ENCODE measurements around the gene KRTAP9-4.
"Not testable (repeated sequence)": the region's sequence is repeated elsewhere in the genome, so short reads cannot be mapped to it uniquely, and the experiment has no call there.

The KRTAP9-4 gene

GRCh38 chr17:41264599-41264998, 15.1 kb downstream of the KRTAP9-4 start:
- DNase-seq (ENCODE audit: low read depth, low spot score), result no peak

DNA sequence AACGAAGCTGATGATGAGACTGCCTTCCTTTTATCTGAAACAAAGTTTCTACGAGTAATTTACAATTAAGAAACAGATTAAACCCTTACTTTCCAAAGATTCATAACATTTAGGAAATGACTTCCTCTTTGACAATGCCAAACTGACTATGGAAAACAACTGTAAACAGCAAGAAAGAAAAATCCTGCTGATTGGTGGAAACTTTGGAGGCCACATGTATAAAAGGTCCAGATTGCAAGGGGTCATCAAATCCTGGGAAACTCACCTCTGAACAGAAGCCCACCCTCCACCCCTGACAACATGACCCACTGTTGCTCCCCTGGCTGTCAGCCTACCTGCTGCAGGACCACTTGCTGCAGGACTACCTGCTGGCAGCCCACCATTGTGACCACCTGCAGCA, 15.6 kb downstream of the KRTAP9-4 start, which contains the start of gene KRTAP9-6:
KRTAP9-6 (plus strand) TSS at position 301 of the 400 bp plus-strand sequence; CDS start at position 301, 0 bp downstream.
- no peak for DNase-seq (ENCODE audit: low read depth, low spot score)

GRCh38 chr17:41267711-41268110, 18.2 kb downstream of the KRTAP9-4 start:
- no peak for DNase-seq (ENCODE audit: low read depth, low spot score)

DNA sequence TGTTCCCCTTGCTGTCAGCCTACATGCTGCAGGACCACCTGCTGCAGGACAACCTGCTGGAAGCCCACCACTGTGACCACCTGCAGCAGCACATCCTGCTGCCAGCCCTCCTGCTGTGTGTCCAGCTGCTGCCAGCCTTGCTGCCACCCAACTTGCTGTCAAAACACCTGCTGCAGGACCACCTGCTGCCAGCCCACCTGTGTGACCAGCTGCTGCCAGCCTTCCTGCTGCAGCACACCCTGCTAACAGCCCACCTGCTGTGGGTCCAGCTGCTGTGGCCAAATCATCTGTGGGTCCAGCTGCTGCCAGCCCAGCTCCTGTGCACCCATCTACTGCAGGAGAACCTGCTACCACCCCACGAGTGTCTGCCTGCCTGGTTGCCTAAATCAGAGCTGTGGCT, 21.8 kb downstream of the KRTAP9-4 start:
- DNase-seq (ENCODE audit: low read depth, low spot score), result not testable (repeated sequence)

GRCh38 chr17:41271858-41272257, 22.4 kb downstream of the KRTAP9-4 start:
- no peak for DNase-seq (ENCODE audit: low read depth, low spot score)

- not testable (repeated sequence) for DNase-seq (ENCODE audit: low read depth, low spot score)
Observed at GRCh38 chr17:41275648-41276190, 26.2 kb downstream of the KRTAP9-4 start, which contains the start of gene KRTAP9-7. Gene KRTAP9-7 (plus strand): TSS chr17:41275698. CDS start chr17:41275698, 0 bp downstream.

- DNase-seq (ENCODE audit: low read depth, low spot score), result no peak
Observed at GRCh38 chr17:41278176-41278955, 28.9 kb downstream of the KRTAP9-4 start.

DNA sequence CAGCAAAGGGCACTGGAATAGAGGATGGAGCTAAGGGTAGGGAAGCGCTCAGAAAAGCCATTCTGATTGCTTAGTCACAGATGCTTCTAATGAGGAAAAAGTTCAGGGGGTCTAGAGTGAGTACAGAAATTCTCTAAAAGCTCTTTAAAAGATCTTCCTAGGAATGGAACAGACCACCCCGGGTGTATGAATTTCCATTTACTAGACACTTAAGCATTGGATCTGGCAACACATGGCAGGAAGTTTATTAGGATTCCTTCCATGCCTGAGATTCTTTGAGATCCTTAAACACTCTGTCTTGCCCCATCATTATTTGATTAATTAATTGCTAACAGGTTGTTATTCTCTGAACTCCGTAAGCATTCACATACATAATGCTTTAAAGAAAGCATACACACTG, 34.6 kb downstream of the KRTAP9-4 start:
- DNase-seq (ENCODE audit: low read depth, low spot score), result no peak

GRCh38 chr17:41284546-41284945, 35.1 kb downstream of the KRTAP9-4 start:
- no peak for DNase-seq (ENCODE audit: low read depth, low spot score)

DNA sequence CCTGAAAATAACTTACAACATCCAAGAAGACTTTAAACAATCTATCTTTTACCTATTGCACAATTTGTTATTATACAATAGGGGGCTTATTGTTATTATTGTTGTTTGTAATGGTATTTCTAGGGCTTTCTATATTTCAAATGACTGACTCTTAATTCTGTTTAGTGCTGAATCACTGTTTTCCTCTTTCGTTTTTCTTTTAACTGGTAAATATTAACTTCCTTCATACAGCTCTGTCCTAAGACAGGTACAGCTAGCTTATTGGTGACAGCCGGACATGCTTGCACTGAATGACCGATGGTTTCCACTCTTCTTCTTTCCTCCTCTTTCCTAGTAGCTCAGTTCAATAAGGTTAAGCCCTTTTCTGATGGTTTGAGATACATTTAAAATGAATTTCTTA, 37.6 kb downstream of the KRTAP9-4 start:
- DNase-seq (ENCODE audit: low read depth, low spot score), result no peak

- no peak for DNase-seq (ENCODE audit: low read depth, low spot score)
Observed at GRCh38 chr17:41294016-41294415, 44.5 kb downstream of the KRTAP9-4 start.

GRCh38 chr17:41296846-41297245, 47.4 kb downstream of the KRTAP9-4 start:
- DNase-seq (ENCODE audit: low read depth, low spot score), result no peak

DNA sequence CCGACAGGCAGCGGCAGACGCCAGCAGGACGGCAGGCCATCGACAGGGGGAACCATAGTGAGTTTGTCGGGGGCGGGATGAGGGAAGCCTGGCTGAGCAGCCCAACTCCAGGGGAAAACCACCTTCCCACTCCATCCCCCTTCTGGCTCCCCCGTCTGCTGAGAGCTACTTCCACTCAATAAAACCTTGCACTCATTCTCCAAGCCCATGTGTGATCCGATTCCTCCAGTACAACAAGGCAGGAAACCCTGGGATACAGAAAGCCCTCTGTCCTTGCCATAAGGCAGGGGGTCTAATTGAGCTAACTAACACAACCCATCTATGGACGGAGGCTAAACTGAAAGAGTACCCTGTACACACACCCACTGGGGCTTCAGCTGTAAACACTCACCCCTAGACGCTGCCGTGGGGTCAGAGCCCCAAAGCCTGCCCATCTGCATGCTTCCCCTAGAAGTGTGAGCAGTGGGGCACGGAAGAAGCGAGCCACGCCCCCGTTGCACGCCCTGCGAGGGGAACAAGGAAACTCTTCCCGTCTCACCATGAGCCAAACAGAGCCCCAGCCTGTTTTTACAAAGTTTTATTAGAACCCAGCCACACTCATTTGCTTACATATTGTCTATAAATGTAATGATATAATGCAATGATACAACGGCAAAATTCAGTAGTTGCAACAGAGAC, 49.1 kb downstream of the KRTAP9-4 start:
- no peak for DNase-seq (ENCODE audit: low read depth, low spot score)

Data from smooth muscle cell of the brain vasculature (primary cell).